ENCODE measurements around the gene TSPAN4.

GRCh38 chr11:861105-861479, 18.4 kb downstream of the TSPAN4 start:
- TF ChIP-seq CTCF (IDR thresholded peaks at IDR 0.05; ENCODE audit: borderline replicate concordance, extremely low read depth, low read length, poor library complexity, severe bottlenecking) (no peak), EZH2 (IDR thresholded peaks at IDR 0.05; ENCODE audit: borderline replicate concordance, low read depth, low read length, severe bottlenecking) (no peak)

Data from DND-41 (cell line).